HEK293T (cell line): ENCODE results near the gene ZNF217.

Source experiments
- BHLHE40 ChIP-seq: fragments of 450-650 bp; IDR thresholded peaks from 2 replicates; pipeline ENCODE4 v1.6.1; 2016; ENCODE audit warnings: mild to moderate bottlenecking, moderate library complexity, borderline replicate concordance
- NFRKB ChIP-seq: fragments of 450-650 bp; IDR thresholded peaks from 2 replicates; pipeline ENCODE4 v1.6.1; 2016; ENCODE audit warnings: mild to moderate bottlenecking, moderate library complexity
- SP1 ChIP-seq: fragments of 450-650 bp; IDR thresholded peaks from 2 replicates; pipeline ENCODE4 v1.6.1; 2017
- TARDBP ChIP-seq: fragments of 450-650 bp; IDR thresholded peaks from 2 replicates; pipeline ENCODE4 v1.6.1; 2016

DNA sequence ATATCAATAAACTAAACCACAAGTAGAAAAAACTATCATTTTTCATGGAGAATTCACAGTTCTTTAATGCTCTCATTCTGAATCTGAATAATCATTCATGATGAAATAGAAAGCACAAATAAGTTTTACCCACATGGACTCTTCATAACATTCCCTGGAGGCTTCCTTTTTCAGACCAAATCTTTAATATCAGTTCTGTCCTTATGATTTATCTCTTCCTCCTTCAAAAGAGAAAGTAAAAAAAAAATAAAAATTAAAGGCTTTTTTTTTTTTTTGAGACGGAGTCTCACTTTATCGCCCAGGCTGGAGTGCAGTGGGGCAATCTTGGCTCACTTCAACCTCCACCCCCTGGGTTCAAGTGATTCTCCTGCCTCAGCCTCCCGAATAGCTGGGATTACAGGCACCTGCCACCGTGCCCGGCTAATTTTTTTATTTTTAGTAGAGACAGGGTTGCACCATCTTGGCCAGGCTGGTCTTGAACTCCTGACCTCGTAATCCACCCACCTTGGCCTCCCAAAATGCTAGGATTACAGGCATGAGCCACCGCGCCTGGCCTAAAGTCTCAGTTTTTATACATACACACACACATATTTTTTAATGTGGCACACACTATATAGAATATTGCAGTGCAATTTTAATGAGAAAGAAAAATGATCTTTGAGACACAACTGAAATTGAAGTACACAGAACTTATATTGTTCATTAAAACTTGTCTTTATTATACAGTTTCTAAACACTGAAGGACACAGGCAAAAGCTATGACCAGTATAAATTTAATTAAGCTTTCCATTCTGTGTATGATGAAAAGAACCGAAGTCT is 31.9 kb upstream of the ZNF217 start:
- no peak for TF ChIP-seq TARDBP
- no peak for TF ChIP-seq NFRKB
- TF ChIP-seq SP1 = no peak
- TF ChIP-seq BHLHE40 = no peak
